GM19099 (cell line): ENCODE results near the gene DUOX2.

Experiments
- POLR2A ChIP-seq: IDR thresholded peaks from 3 replicates; pipeline ENCODE4 v1.6.1; 2011; ENCODE audit warnings: low read depth; ENCODE audit not compliant: insufficient read length; ENCODE audit errors: extremely low read depth

The DUOX2 gene

GRCh38 chr15:45100884-45101625 lies 12.9 kb downstream of the DUOX2 start:
- TF ChIP-seq POLR2A = no peak

GRCh38 chr15:45099549-45100165 lies 14.3 kb downstream of the DUOX2 start:
- no peak for TF ChIP-seq POLR2A

GRCh38 chr15:45097466-45097865 lies 16.5 kb downstream of the DUOX2 start:
- no peak for TF ChIP-seq POLR2A

GRCh38 chr15:45095661-45096060 lies 18.3 kb downstream of the DUOX2 start:
- no peak for TF ChIP-seq POLR2A

- TF ChIP-seq POLR2A = no peak
Measured at GRCh38 chr15:45094358-45094730, 19.6 kb downstream of the DUOX2 start.

- no peak for TF ChIP-seq POLR2A
Measured at GRCh38 chr15:45093622-45094357, 20.2 kb downstream of the DUOX2 start.

GRCh38 chr15:45093013-45093412 lies 21.0 kb downstream of the DUOX2 start:
- TF ChIP-seq POLR2A = no peak

- no peak for TF ChIP-seq POLR2A
Measured at GRCh38 chr15:45091576-45091975, 22.4 kb downstream of the DUOX2 start.

GRCh38 chr15:45091161-45091560 lies 22.8 kb downstream of the DUOX2 start:
- TF ChIP-seq POLR2A = no peak

GRCh38 chr15:45089712-45090373 lies 24.1 kb downstream of the DUOX2 start:
- no peak for TF ChIP-seq POLR2A

- TF ChIP-seq POLR2A = no peak
Measured at GRCh38 chr15:45088801-45089711, 24.9 kb downstream of the DUOX2 start.

GRCh38 chr15:45087513-45087912 lies 26.5 kb downstream of the DUOX2 start:
- TF ChIP-seq POLR2A = no peak

- no peak for TF ChIP-seq POLR2A
Measured at GRCh38 chr15:45084163-45084562, 29.8 kb downstream of the DUOX2 start.

GRCh38 chr15:45083223-45083622 lies 30.7 kb downstream of the DUOX2 start:
- no peak for TF ChIP-seq POLR2A
